NCI-H460 (cell line): ENCODE data around the gene DUSP22. TPM values are rescaled to one million over a fixed set of nuclear protein-coding genes. Genes with fewer than 3 reads are reported as not detected.

Source experiments
- DNase-seq: peaks from one replicate; pipeline ENCODE4 v3.0.0-alpha.2; 2016; ENCODE audit warnings: low read depth; ENCODE audit errors: extremely low read depth
- total RNA-seq: library from RNA; depleted of rRNA; stranded (reverse); fragments of >200 nt; shearing (Covaris generic); gene quantifications from 2 replicates; pipeline ENCODE4 v1.2.3, GENCODE V29; 2014; rRNA removed

Gene DUSP22
- total RNA-seq, 1 experiment from 2014 or later, result 48.4 TPM

DNA sequence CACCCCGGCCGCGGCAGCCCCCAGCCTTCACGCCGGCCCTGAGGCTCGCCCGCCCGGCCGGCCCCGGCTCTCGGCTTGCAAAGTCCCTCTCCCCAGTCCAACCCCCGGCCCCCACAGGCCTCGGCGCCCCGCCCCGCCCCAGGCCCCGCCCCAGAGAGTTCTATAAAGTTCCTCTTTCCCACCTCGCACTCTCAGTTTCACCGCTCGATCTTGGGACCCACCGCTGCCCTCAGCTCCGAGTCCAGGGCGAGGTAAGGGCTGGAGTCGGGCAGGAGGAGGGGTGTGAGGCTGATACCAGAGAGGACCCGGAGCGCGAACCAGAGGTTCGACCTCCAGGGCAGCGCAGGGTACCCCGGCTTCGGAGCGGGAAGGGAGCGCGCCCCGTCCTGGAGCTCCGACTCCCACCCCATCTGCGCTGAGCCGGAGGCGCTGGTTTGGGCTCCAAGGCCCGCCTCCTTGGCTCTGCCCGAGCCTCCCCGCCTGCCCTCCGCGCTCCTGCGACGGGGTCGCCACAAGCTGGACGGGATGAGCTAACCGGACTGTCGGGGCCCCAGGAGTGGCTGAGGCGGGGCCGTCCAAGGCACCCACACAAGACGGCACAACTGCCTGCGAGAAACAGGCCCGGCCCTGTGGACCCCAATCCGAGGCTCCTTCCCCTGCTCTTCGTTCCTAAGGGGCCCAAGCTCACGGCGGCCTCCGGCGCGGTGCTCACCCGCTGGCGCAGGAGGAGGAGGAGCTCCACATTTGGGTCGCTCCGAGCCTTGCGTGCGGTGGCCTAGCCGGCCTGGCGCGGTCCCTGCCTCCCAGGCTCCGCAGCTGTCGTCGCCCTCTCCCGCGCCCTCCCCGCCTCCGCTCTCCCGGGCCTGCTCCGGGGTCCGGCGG lies 99.5 kb downstream of the DUSP22 start, which contains the start of gene IRF4:
Gene IRF4, plus strand, starts transcription at position 194 of the 882 bp plus-strand sequence. CDS start 1,401 bp downstream, outside the sequence.
- no peak for DNase-seq

DNA sequence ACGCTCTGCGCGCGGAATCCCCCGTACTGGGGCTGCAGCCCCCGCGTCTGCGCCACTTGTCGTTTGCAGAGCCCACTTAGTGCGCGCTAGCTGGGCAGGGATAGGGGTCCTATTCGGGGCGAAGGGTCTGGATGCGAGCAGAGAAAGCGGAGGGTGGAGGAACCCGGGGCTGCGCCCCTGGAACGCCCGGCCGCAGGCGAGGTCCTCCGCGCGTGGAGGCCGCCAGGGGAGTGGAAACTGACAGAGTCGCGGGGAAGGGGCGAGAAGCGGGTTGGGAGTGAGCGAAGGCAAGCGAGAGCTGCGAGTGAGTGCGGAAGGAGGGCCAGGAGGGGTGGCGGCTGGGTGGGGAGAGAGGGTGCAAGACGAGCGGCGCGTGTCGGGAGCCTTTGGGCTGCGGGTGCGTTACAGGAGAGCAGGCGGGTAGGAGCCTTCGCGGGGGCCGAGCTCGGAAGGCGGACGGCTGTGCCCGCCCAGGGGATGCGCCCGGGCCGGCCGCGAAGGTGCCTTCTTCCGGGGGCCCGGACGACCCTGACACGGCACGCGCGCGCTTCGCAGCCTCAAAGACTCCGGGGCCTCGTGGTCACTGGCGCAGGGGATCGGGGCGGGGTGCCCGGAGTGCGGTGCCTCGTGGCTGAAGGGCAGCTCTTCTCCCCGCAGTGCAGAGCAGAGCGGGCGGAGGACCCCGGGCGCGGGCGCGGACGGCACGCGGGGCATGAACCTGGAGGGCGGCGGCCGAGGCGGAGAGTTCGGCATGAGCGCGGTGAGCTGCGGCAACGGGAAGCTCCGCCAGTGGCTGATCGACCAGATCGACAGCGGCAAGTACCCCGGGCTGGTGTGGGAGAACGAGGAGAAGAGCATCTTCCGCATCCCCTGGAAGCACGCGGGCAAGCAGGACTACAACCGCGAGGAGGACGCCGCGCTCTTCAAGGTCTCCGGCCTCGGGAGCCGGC lies 100.4 kb downstream of the DUSP22 start:
- DNase-seq, result no peak

DNA sequence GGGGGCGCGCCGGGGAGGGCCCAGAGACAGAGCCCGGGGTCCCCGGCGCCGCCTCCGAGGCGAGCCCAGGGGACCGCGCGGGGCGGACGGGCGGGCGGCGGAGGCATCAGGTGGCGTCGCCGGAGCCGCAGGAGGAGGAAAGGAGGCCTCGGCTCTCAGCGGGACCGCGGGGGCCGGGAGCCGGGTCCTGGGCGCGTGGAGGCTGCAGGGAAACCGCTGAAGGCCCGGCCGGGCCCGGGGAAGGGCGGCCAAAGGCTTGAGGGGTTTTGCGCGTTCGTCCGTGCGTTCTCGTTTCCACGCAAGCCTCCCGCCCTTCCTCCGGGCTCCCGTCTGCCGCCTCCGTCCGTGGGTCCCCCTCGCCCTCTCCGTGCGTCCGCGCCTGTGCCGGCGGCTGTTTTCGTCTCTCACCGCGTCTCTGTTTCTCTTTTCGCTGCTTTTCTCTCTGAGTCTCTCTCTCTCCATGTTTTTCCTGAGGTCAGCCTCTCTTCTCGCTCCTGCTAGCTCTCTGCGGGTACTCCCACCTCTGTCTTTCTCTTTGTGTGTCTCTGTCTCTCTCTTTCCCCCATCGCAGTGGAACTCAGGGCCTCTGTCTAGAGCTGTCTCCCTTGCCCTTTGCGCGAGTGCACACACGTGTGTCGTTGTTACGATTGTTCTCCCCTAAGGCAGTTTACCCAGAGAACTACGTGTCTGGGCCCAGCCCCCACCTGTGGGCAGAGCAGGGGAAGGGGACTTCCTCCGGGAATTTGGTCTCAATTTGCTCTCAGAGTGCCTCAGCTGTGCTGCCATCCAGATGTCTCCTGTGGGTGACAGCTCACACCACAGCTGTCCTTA lies 101.3 kb downstream of the DUSP22 start:
- DNase-seq, result no peak

DNA sequence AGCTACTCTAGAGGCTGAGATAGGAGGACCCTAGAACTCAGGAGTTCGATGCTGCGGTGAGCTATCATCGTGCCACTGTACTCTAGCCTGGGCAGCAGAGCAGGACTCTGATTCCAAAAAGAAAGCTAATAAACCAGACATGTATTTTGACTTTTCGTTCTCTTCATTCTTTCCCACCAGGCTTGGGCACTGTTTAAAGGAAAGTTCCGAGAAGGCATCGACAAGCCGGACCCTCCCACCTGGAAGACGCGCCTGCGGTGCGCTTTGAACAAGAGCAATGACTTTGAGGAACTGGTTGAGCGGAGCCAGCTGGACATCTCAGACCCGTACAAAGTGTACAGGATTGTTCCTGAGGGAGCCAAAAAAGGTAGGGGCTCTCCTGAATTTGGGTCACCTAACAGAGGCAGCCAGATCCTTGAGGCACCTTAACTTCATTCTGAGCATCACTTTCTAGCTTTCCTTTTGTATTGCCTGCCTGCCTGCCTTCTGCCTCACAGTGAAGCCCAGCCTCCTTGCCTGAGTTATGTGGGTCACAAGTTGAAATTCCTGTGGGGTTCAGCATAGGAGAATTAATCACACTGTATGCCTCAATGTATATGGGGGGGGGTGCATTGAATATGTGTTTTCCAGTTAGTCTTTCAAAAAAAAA lies 102.5 kb downstream of the DUSP22 start:
- DNase-seq, result no peak

DNA sequence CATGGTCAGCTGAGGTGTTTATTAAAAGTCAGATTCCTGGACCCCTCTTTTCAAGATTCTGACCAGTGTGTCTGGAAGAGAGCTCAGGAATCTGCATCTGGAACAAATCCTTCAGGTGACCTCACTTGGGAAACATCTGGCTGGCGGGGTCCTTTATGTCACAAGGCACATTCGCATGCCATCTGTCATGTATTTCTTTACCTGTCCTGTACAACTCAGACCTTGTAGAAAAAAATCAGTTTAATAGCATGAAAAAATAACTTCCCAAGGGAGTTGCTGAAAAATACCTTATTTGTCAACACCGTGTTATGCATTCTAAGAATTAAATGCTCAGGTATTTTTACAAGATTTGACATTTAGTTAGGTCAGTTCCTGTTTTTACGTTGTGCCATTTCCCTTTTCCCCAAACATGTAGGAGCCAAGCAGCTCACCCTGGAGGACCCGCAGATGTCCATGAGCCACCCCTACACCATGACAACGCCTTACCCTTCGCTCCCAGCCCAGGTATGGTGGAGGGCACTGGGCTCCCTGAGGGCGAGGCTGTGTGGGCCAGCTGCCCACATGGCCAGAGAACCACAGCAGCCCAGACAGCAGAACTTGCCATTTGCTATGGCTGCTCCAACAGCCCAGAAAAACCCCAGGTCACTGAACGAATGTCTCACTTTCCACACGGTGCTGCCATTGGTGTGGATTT lies 103.3 kb downstream of the DUSP22 start:
- no peak for DNase-seq

DNA sequence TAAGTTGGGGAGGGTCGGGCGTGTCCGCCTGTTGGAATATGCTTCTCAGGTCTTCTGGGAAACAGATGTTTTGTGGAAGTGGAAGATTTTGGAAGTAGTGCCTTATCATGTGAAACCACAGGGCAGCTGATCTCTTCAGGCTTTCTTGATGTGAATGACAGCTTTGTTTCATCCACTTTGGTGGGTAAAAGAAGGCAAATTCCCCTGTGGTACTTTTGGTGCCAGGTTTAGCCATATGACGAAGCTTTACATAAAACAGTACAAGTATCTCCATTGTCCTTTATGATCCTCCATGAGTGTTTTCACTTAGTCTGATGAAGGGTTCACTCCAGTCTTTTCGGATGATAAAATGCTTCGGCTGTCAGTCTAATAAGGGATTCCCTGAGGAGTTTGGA lies 103.8 kb downstream of the DUSP22 start:
- no peak for DNase-seq

DNA sequence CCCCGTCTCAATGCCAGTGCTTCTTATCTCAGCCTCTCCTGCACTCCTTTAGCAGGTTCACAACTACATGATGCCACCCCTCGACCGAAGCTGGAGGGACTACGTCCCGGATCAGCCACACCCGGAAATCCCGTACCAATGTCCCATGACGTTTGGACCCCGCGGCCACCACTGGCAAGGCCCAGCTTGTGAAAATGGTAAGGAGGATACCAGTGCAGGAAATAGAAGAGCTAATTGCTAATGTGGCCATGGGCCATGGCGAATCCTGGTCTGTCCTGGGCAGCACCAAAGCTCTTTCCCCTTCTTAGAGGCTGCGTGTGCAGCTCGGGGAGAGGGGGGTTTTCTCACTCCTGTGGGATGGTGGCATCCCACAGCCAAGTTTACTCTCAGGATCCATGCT lies 104.8 kb downstream of the DUSP22 start:
- DNase-seq, result no peak

DNA sequence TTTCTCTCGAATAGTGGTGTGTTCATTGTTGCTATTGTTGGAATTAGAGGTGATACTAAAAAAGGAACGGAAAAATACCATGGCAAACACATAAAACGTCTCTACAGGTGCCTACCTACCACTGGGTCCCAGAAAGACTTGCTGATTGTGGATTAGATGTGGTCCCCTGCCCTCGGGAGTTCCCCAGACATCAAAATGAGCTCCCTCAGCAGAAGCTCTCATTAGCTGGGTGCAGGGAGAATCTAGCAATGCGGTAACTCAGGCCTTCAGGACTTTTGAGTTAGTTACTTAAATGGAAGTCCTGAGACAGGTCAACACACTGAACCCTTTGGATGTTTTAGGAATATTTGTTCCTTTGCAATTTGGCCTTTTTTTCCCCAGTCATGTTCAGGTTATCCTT lies 105.3 kb downstream of the DUSP22 start:
- no peak for DNase-seq

DNA sequence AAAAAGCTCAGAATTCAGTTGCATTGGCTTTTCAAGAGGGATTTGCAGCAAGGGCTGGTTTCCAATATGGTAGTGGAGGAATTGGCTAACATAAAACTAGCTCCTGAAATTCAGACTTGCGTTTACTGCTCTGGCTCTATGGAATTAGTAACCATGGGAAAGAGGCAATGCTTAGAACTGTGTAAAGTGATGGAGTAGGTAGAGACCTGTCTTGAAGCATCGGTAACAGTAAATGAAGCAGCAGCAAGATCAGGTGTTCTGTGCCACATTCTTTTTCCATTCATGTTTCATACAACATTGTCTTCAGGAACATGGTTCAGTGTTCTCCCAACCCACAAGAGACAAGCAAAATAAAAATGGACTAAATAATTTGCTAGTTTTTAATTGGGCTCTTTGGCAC lies 105.8 kb downstream of the DUSP22 start:
- DNase-seq, result no peak

DNA sequence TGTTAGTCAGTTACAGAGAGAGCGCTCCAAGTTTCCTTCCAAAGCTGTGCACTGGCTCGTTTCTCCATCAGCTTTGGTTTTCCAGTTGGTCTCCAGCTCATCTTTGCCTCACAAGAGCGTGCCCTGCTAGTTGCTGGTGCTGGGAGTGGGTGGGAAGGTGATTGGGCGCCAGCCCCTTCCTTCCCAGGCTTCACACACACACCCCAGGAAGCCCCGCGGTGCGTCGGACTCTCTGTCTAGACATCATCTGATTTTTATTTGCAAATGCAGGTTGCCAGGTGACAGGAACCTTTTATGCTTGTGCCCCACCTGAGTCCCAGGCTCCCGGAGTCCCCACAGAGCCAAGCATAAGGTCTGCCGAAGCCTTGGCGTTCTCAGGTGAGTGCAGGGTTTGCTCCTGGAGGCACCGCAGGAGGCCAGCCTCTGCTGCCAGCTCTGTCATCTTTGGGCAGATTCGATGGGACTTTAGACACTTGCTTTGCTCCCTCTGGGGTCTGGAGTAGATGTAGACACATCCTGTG lies 106.3 kb downstream of the DUSP22 start:
- no peak for DNase-seq

DNA sequence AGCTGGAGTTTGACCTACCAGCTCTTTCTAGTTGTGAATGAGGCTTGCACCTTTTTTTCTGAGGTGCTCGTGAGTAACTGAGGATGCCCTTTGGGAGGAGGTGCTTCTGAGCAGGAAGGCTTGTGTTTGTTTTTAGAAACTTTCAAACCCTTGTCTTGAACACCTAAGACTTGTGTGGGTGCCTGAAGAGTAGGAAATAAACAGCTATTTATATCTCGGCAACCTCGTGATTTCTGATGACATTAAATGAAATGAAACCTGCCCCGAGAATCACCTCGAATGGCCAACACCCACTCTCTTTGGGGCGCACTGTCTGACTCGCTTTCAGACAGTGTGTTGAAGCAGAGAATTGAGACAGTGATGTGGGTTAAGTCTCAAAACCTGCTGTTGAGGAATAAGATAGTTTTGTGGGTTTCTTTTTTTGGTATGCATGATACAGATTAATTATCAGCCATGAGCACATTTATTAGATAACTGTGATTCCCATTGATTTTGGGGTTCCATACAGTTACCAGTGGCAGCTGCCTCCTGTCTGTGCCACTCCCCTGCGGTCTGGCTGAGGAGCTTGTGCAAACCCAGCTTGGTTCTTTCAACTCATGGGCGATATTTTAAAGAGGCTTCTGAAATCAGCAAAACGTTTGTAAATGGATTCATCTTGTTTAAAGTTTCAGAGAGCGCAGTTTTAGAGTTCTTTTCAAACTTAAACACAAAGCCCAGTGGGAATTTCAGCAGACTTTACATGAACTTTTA lies 107.7 kb downstream of the DUSP22 start:
- DNase-seq, result no peak

DNA sequence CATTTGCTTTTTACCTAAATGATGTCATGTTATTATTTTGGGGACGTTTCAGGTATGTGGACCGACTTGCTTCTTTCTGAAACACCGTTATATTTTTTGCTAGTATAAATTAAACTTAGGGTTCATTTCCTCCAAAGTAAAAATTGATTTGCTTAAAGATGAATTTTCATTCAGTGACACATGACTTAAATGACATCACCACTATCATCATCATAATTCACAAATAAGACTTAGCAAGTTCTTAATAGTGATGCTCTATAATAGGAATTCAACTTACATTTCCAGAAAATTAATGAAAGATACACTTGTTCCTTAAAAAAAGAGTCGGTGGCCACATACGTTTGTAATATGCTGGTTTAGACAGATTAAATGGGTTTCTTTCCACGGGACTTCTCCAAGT lies 108.5 kb downstream of the DUSP22 start:
- DNase-seq, result no peak

Other genes with a start within 250 kb of the DUSP22 start
- gene IRF4, start 99.3 kb downstream of the DUSP22 start, total RNA-seq, result 0.67 and 1.0 TPM in 2 replicates